Loucy (cell line): ENCODE results near the gene NID1.
"Not testable (repeated sequence)": the region's sequence is repeated elsewhere in the genome, so short reads cannot be mapped to it uniquely, and the experiment has no call there.

ENCODE experiments used
- H2AFZ ChIP-seq: fragments of 200-600 bp; sonication (generic); 2 replicates; pipeline ENCODE4 v1.6.0; 2016; ENCODE audit warnings: antibody characterized with exemption, mild to moderate bottlenecking, low read length, moderate library complexity
- H3F3A ChIP-seq: fragments of 200-600 bp; 2 replicates; pipeline ENCODE4 v1.6.0; 2016; ENCODE audit warnings: antibody characterized with exemption, low read depth, mild to moderate bottlenecking
- H3K27me3 ChIP-seq: fragments of 200-600 bp; sonication (generic); 2 replicates; pipeline ENCODE4 v1.6.1; 2014; ENCODE audit warnings: low read length, mild to moderate bottlenecking; ENCODE audit not compliant: insufficient read depth, poor library complexity, severe bottlenecking
- H3K36me3 ChIP-seq: fragments of 200-600 bp; sonication (generic); 2 replicates; pipeline ENCODE4 v1.6.1; 2016; ENCODE audit warnings: low read length; ENCODE audit not compliant: insufficient read depth
- H3K4me1 ChIP-seq: fragments of 200-600 bp; sonication (generic); 2 replicates; pipeline ENCODE4 v1.5.1; 2014; ENCODE audit warnings: low read length, mild to moderate bottlenecking; ENCODE audit not compliant: insufficient read depth, poor library complexity, severe bottlenecking
- H3K4me2 ChIP-seq: fragments of 200-600 bp; sonication (generic); 2 replicates; pipeline ENCODE4 v1.6.0; 2014; ENCODE audit warnings: antibody characterized with exemption, low read length, low read depth, mild to moderate bottlenecking; ENCODE audit not compliant: poor library complexity, severe bottlenecking
- H3K4me3 ChIP-seq: fragments of 200-600 bp; sonication (generic); 2 replicates; pipeline ENCODE4 v1.5.1; 2014; ENCODE audit warnings: low read length, mild to moderate bottlenecking, mixed read lengths; ENCODE audit not compliant: poor library complexity, severe bottlenecking
- H3K79me2 ChIP-seq: fragments of 200-600 bp; sonication (generic); 2 replicates; pipeline ENCODE4 v1.6.1; 2014; ENCODE audit warnings: low read length; ENCODE audit not compliant: insufficient read depth
- H3K9ac ChIP-seq: fragments of 200-600 bp; sonication (generic); 2 replicates; pipeline ENCODE4 v1.6.0; 2014; ENCODE audit warnings: mild to moderate bottlenecking, low read depth, low read length, moderate library complexity; ENCODE audit not compliant: poor library complexity, severe bottlenecking
- H3K9me2 ChIP-seq: fragments of 200-600 bp; sonication (generic); replicated peaks from 2 replicates; pipeline ENCODE4 v1.6.1; 2016; ENCODE audit warnings: low read depth, low read length, mixed read lengths
- H3K9me3 ChIP-seq: fragments of 200-600 bp; sonication (generic); 2 replicates; pipeline ENCODE4 v1.6.1; 2014; ENCODE audit warnings: mild to moderate bottlenecking, antibody characterized with exemption, low read length, low read depth; ENCODE audit not compliant: insufficient read depth
- H4K20me1 ChIP-seq: fragments of 200-600 bp; sonication (generic); 2 replicates; pipeline ENCODE4 v1.6.0; 2014; ENCODE audit warnings: antibody characterized with exemption, low read length, mild to moderate bottlenecking; ENCODE audit not compliant: insufficient read depth, poor library complexity, severe bottlenecking
- CTCF ChIP-seq: fragments of 200-600 bp; sonication (generic); conservative IDR thresholded peaks from 2 replicates; pipeline ENCODE4 v1.5.1; 2014; ENCODE audit warnings: mild to moderate bottlenecking, antibody characterized with exemption, low read length
- EZH2phosphoT487 ChIP-seq: fragments of 200-600 bp; IDR thresholded peaks from 2 replicates; pipeline ENCODE4 v1.6.1; 2018; ENCODE audit warnings: antibody characterized with exemption, mild to moderate bottlenecking, moderate library complexity, borderline replicate concordance

The NID1 gene

GRCh38 chr1:235979176-235979575 lies 85.7 kb downstream of the NID1 start:
- Histone ChIP-seq H3K4me3 (no peak overlapping the region), H3K36me3 (no peaks in the 10 kb centered on the region), H3K9ac (no peak overlapping the region), H2AFZ (no peak overlapping the region), H3K79me2 (no peaks in the 10 kb centered on the region), H3K4me2 (no peak overlapping the region), H3K4me1 (no peaks in the 10 kb centered on the region), H3K9me2 (no peaks in the 10 kb centered on the region), H4K20me1 (no peaks in the 10 kb centered on the region), H3F3A (no peaks in the 10 kb centered on the region), H3K27me3 (no peaks in the 10 kb centered on the region), H3K9me3 (no peaks in the 10 kb centered on the region)
- TF ChIP-seq EZH2phosphoT487 (no peak), CTCF (no peak)

GRCh38 chr1:235976490-235976889 lies 88.4 kb downstream of the NID1 start:
- Histone ChIP-seq H3K9me3 (no peaks in the 10 kb centered on the region), H3K9ac (no peak overlapping the region), H3K4me3 (no peak overlapping the region), H3K4me2 (no peak overlapping the region), H3K4me1 (no peaks in the 10 kb centered on the region), H4K20me1 (no peaks in the 10 kb centered on the region), H3K9me2 (no peaks in the 10 kb centered on the region), H3F3A (no peaks in the 10 kb centered on the region), H2AFZ (no peak overlapping the region), H3K27me3 (no peaks in the 10 kb centered on the region), H3K36me3 (no peaks in the 10 kb centered on the region), H3K79me2 (no peaks in the 10 kb centered on the region)
- TF ChIP-seq CTCF (no peak), EZH2phosphoT487 (no peak)

GRCh38 chr1:235974616-235975015 lies 90.3 kb downstream of the NID1 start:
- Histone ChIP-seq H3F3A (no peaks in the 10 kb centered on the region), H3K79me2 (no peaks in the 10 kb centered on the region), H2AFZ (no peak overlapping the region), H3K4me3 (no peak overlapping the region), H3K4me1 (no peaks in the 10 kb centered on the region), H4K20me1 (no peaks in the 10 kb centered on the region), H3K27me3 (no peaks in the 10 kb centered on the region), H3K9me2 (no peaks in the 10 kb centered on the region), H3K9me3 (no peaks in the 10 kb centered on the region), H3K9ac (no peak overlapping the region), H3K36me3 (no peaks in the 10 kb centered on the region), H3K4me2 (no peak overlapping the region)
- TF ChIP-seq EZH2phosphoT487 = no peak
- no peak for TF ChIP-seq CTCF

GRCh38 chr1:235972691-235973090 lies 92.2 kb downstream of the NID1 start:
- not testable (repeated sequence) for H3K27me3 ChIP-seq, H3K9ac ChIP-seq, H3K4me2 ChIP-seq, H3K4me1 ChIP-seq, H3K9me2 ChIP-seq, H3K9me3 ChIP-seq, H3K79me2 ChIP-seq, H3K4me3 ChIP-seq, H3F3A ChIP-seq, H3K36me3 ChIP-seq, H4K20me1 ChIP-seq, H2AFZ ChIP-seq
